ENCODE results near the gene TBCK. TPM values are rescaled to one million over a fixed set of nuclear protein-coding genes. Genes with fewer than 3 reads are reported as not detected.
"Not testable (repeated sequence)": the region's sequence is repeated elsewhere in the genome, so short reads cannot be mapped to it uniquely, and the experiment has no call there.

The TBCK gene
- total RNA-seq, 4 donors from 2014 or later: 22.7 to 28.7 (median 27.3) TPM

GRCh38 chr4:106222548-106222947 is 93.5 kb downstream of the TBCK start:
- no peak overlapping the region for H3K27ac ChIP-seq (replicated peaks in 1 of 4)
- H3K4me1 ChIP-seq: no peaks in the 10 kb centered on the region
- no peaks in the 10 kb centered on the region for H3K9me3 ChIP-seq
- intact Hi-C loops (cut with DNase I): no loop called here
- H3K36me3 ChIP-seq: peaks cover 0 to 28% (median 15%) of the 10 kb centered on the region in 4 donors
- no peak for DNase-seq (ENCODE audit: extremely low spot score)
- H3K4me3 ChIP-seq: no peak overlapping the region
- H3K27me3 ChIP-seq: no peaks in the 10 kb centered on the region
- no peak for TF ChIP-seq POLR2A (IDR thresholded peaks at IDR 0.05; ENCODE audit: low read depth)
- TF ChIP-seq CTCF (IDR thresholded peaks at IDR 0.05): no peak
- no peak for TF ChIP-seq POLR2AphosphoS5 (IDR thresholded peaks at IDR 0.05)
- no peak for TF ChIP-seq EP300 (IDR thresholded peaks at IDR 0.05)

- 95% methylated on average over 23 of the region's 23 CpGs for WGBS
- DNase-seq (ENCODE audit: extremely low spot score); H3K27ac ChIP-seq (replicated peaks in 1 of 4); H3K27me3 ChIP-seq; intact Hi-C loops (cut with DNase I); H3K4me1 ChIP-seq; H3K9me3 ChIP-seq; H3K4me3 ChIP-seq: not testable (repeated sequence)
- peaks cover 5 to 20% (median 8%) of the 10 kb centered on the region in 4 donors for H3K36me3 ChIP-seq
Measured at GRCh38 chr4:106213291-106213690, 102.7 kb downstream of the TBCK start.

GRCh38 chr4:106210021-106210420 is 106.0 kb downstream of the TBCK start:
- Histone ChIP-seq H3K27me3 (no peaks in the 10 kb centered on the region), H3K27ac (replicated peaks in 1 of 4) (no peak overlapping the region), H3K36me3 (peaks cover 5 to 20% (median 8%) of the 10 kb centered on the region in 4 donors), H3K4me1 (no peaks in the 10 kb centered on the region), H3K4me3 (no peak overlapping the region), H3K9me3 (no peaks in the 10 kb centered on the region)
- no peak for TF ChIP-seq CTCF (IDR thresholded peaks at IDR 0.05)
- TF ChIP-seq POLR2AphosphoS5 (IDR thresholded peaks at IDR 0.05): no peak
- no peak for TF ChIP-seq EP300 (IDR thresholded peaks at IDR 0.05)
- no peak for TF ChIP-seq POLR2A (IDR thresholded peaks at IDR 0.05; ENCODE audit: low read depth)
- intact Hi-C loops (cut with DNase I): no loop called here
- DNase-seq (ENCODE audit: extremely low spot score): no peak

GRCh38 chr4:106208481-106209460 is 107.2 kb downstream of the TBCK start:
- WGBS: 89% methylated on average over 5 of the region's 5 CpGs
- intact Hi-C loops (cut with DNase I): no loop called here
- H3K27me3 ChIP-seq: no peaks in the 10 kb centered on the region

GRCh38 chr4:106201373-106201772 is 114.6 kb downstream of the TBCK start:
- no peak overlapping the region for H3K4me3 ChIP-seq
- H3K27ac ChIP-seq (replicated peaks in 1 of 4): no peak overlapping the region
- DNase-seq (ENCODE audit: extremely low spot score): no peak
- intact Hi-C loops (cut with DNase I): no loop called here
- no peaks in the 10 kb centered on the region for H3K9me3 ChIP-seq
- H3K27me3 ChIP-seq: no peaks in the 10 kb centered on the region
- H3K4me1 ChIP-seq: no peaks in the 10 kb centered on the region
- TF ChIP-seq CTCF (IDR thresholded peaks at IDR 0.05) (peak; percentile 37 to 50 (median 41)), POLR2A (IDR thresholded peaks at IDR 0.05; ENCODE audit: low read depth) (no peak)
- H3K36me3 ChIP-seq: no peaks in the 10 kb centered on the region

More at GRCh38 chr4:106208481-106209460, 107.2 kb downstream of the TBCK start:
- Histone ChIP-seq H3K4me3 (no peak overlapping the region), H3K9me3 (no peaks in the 10 kb centered on the region), H3K36me3 (peaks cover 5 to 20% (median 8%) of the 10 kb centered on the region in 4 donors), H3K4me1 (no peaks in the 10 kb centered on the region), H3K27ac (replicated peaks in 1 of 4) (no peak overlapping the region)
- no peak for TF ChIP-seq EP300 (IDR thresholded peaks at IDR 0.05)
- no peak for DNase-seq (ENCODE audit: extremely low spot score)
